GM19324 (cell line): ENCODE results near the gene TCAIM.
"Not testable (repeated sequence)": the region's sequence is repeated elsewhere in the genome, so short reads cannot be mapped to it uniquely, and the experiment has no call there.

Experiments used
- ATAC-seq: cut with Tn5 transposase; IDR thresholded peaks from one replicate; pipeline ENCODE4 v1.9.1; 2021; ENCODE audit warnings: mild to moderate bottlenecking, moderate library complexity; ENCODE audit not compliant: unreplicated experiment, low FRiP score

Gene TCAIM

GRCh38 chr3:44342176-44342790, 3.7 kb downstream of the TCAIM start:
- ATAC-seq, result no peak

GRCh38 chr3:44343421-44343820, 4.9 kb downstream of the TCAIM start:
- no peak for ATAC-seq

- not testable (repeated sequence) for ATAC-seq
These were observed 8.0 kb downstream of the TCAIM start for GRCh38 chr3:44346590-44346989.

DNA sequence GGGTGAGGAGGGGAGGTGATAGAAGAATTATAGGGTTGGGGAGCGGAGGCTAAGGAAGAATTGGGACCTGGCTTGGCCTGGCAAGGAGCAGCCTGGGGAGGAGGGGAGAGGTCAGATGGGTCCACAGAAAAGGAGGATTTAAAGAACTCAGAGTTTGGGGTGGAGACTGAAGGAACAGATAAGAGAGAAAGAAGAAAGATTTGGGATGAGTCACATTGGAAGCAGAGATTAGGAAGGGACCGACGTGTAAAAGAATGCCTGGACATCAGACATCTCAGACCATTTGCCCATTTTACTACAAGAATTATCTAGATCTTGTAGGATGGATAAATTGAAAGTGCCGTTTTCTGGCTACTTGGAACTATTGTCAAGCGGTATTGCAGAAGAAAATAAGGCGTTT, 10.4 kb downstream of the TCAIM start:
- ATAC-seq, result no peak

- no peak for ATAC-seq
These were observed 14.9 kb downstream of the TCAIM start for GRCh38 chr3:44353355-44353924.

DNA sequence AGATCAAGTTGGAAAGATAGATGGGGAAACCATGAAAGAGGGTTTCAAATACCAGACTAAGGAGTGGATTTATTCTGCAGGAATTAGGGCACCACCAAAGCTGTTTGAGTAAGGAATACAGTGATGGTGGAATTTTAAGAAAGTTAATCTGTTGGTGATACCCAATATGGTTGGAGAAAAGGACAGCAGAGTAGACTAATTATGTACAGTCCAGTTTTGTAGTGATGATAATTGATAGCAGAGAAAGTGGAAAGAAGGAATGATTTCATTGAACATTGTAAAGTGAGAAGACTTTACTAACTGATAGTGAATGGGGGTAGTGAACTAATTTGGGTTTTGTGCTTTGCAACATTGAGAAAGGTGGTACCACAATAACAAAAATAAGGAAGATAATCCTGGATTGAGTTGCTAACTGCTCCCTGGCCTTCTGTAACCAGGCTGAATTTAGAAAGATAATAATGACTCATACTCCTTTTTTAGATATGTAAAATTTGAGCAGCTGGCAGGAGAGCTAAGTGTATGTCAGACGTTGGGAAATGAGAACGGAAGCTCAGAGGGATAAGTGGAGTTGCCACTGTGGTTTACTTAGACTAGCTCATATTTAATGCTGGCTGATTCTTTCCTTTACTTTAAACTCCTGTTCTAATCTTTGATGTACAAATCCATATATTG, 16.9 kb downstream of the TCAIM start:
- no peak for ATAC-seq

- ATAC-seq, result no peak
These were observed 20.7 kb downstream of the TCAIM start for GRCh38 chr3:44359146-44359751.

GRCh38 chr3:44363591-44363990, 25.0 kb downstream of the TCAIM start:
- ATAC-seq, result no peak

GRCh38 chr3:44365952-44366351, 27.4 kb downstream of the TCAIM start:
- no peak for ATAC-seq

DNA sequence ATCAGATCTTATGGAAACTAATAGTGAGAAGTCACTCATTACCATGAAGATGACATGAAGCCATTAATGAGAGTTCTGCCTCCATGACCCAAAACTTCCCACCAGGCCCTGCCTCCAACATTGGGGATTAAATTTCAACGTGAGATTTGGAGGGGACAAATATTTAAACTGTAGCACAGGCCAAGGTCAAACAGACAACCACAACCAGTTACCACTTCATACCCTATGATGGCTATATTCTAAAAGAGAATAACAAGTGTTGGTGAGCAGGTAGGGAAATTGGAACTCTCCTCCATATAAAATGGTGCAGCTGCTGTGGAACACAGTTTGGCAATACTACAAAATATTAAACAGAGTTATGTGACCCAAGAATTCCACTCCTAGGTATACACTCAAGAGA, 36.9 kb downstream of the TCAIM start:
- no peak for ATAC-seq

DNA sequence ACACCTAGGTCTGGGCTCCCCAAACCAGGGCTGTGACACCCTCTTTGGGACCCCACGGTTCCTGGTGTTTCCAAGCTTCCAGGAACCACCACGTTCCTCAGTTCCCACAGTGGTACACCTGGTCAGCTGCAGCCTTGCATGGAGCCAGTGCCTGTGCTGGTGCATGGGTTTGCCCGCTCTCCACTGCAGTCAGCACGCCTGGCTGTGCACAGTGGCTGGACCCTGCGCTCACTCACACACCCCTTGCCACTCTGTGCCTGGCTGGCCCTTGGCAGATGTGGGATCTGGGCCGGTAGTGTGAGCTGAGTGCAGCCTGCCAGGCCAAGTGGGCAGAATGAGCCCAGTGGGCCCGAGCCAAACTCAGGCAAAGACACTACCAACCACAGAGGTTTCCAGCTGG, 48.8 kb downstream of the TCAIM start:
- ATAC-seq, result no peak

GRCh38 chr3:44392489-44392888, 53.9 kb downstream of the TCAIM start:
- no peak for ATAC-seq

DNA sequence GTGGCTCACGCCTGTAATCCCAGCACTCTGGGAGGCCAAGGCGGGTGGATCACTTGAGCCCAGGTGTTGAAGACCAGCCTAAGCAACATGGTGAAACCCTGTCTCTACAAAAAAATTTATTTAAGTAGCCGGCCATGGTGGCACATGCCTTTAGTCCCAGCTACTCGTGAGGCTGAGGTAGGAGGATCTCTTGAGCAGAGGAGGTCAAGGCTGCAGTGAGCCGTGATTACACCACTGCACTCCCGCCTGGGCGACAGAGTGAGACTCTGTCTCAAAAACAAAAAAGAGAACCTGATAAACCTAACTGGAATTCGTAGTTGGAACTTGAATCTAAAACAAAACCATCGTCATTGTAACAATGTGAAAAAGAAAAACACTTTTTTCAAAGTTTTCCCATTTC, 57.1 kb downstream of the TCAIM start:
- no peak for ATAC-seq

- ATAC-seq, result no peak
These were observed 57.9 kb downstream of the TCAIM start for GRCh38 chr3:44396200-44397171.

DNA sequence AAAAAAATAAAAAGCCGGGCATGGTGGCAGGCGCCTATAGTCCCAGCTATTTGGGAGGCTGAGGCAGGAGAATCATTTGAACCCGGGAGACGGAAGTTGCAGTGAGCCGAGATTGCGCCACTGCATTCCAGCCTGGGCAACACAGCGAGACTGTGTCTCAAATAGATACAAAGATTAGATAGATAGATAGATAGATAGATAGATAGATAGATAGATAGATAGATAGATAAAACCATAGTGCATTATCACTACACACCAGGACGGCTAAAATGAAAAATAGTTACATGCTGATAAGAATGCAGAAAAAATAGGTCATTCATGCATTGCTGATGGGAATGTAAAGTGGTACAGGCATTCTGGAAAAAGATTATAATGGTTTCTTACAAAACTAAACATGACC, 59.7 kb downstream of the TCAIM start:
- ATAC-seq, result not testable (repeated sequence)

GRCh38 chr3:44398853-44399252, 60.3 kb downstream of the TCAIM start:
- ATAC-seq, result no peak

DNA sequence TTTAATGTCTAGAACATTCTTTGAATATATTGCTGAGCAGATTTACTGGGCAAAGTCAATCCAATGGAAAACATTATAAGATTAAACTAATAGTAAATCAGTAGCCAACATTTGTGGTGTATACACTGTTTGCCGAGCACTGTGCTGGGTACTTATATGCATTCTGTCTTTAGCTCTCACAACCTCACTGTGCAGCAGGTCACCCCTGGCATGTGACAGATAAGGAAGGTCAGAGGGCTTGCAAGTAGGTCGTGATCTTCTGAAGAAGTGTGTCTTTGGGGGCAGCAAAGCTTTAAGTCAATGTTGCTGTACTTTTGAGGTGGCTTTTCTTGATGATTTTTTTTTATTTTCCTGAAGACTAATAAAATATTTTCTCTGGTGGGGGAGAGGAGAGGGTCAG, 62.2 kb downstream of the TCAIM start:
- no peak for ATAC-seq

DNA sequence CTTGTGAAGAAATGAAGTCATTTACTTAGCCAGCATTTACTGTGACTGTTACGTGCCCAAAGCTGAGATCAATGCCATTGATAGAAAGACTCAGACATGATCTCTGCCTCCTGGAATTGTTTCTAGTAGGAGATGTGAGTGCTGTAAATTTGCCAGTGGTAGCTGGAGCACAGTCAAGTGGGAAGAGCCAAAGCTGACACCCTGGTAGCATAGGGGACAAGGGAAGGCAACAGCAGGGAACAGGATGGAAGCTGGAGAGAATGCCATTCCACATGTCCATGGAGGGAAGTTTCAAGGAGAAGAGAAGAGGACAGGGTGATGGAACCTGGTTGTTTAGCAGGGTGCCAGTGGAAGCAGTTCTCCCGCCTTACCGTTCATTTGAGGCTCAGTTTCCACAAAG, 64.0 kb downstream of the TCAIM start:
- no peak for ATAC-seq

GRCh38 chr3:44409640-44410410, 71.3 kb downstream of the TCAIM start:
- no peak for ATAC-seq
